Activated CD8-positive, alpha-beta memory T cell treated with anti-CD3 and anti-CD28 coated beads, Interleukin-2, amount 50 U/mL, for 24 hours (primary cell): ENCODE results near the gene FEZ2.

Experiments used
- DNase-seq: peaks from one replicate; pipeline ENCODE4 v3.0.0-alpha.2; 2020; ENCODE audit errors: extremely low read depth

FEZ2 gene

GRCh38 chr2:36587101-36587500, 10.9 kb downstream of the FEZ2 start:
- no peak for DNase-seq

- DNase-seq, result no peak
These were observed 11.3 kb downstream of the FEZ2 start for GRCh38 chr2:36586672-36587071.

- no peak for DNase-seq
These were observed 13.7 kb downstream of the FEZ2 start for GRCh38 chr2:36584148-36584794.

GRCh38 chr2:36582951-36583350, 15.0 kb downstream of the FEZ2 start:
- DNase-seq, result no peak

GRCh38 chr2:36582538-36582937, 15.4 kb downstream of the FEZ2 start:
- DNase-seq, result no peak

- DNase-seq, result no peak
These were observed 18.7 kb downstream of the FEZ2 start for GRCh38 chr2:36579297-36579664.

- no peak for DNase-seq
These were observed 19.3 kb downstream of the FEZ2 start for GRCh38 chr2:36578343-36579296.

GRCh38 chr2:36577884-36578283, 20.1 kb downstream of the FEZ2 start:
- DNase-seq, result no peak

GRCh38 chr2:36574560-36574959, 23.4 kb downstream of the FEZ2 start:
- no peak for DNase-seq

- DNase-seq, result no peak
These were observed 24.8 kb downstream of the FEZ2 start for GRCh38 chr2:36573165-36573564.

GRCh38 chr2:36572719-36573059, 25.3 kb downstream of the FEZ2 start:
- DNase-seq, result no peak

GRCh38 chr2:36572054-36572718, 25.8 kb downstream of the FEZ2 start:
- no peak for DNase-seq

GRCh38 chr2:36570416-36570815, 27.6 kb downstream of the FEZ2 start:
- DNase-seq, result no peak

GRCh38 chr2:36569267-36569856, 28.6 kb downstream of the FEZ2 start:
- DNase-seq, result no peak

- DNase-seq, result no peak
These were observed 29.3 kb downstream of the FEZ2 start for GRCh38 chr2:36568516-36569246.

- no peak for DNase-seq
These were observed 30.1 kb downstream of the FEZ2 start for GRCh38 chr2:36567711-36568408.

GRCh38 chr2:36566887-36567286, 31.1 kb downstream of the FEZ2 start:
- DNase-seq, result no peak

- no peak for DNase-seq
These were observed 32.3 kb downstream of the FEZ2 start for GRCh38 chr2:36565712-36566111.

- DNase-seq, result no peak
These were observed 33.5 kb downstream of the FEZ2 start for GRCh38 chr2:36564377-36564930.

- DNase-seq, result no peak
These were observed 34.9 kb downstream of the FEZ2 start for GRCh38 chr2:36562973-36563532.
